DMS114 treated with DMSO at 0.1 percent for 48 hours (cell line): ENCODE data around the gene FAM186B.

ENCODE experiments used
- DNase-seq: peaks from one replicate; lab custom pipeline; 2025; ENCODE audit not compliant: unreplicated experiment; lab: John Stamatoyannopoulos, UW

Gene FAM186B

GRCh38 chr12:49568442-49569162 is 36.8 kb downstream of the FAM186B start:
- no peak for DNase-seq

- peak; percentile 84 for DNase-seq
Measured at GRCh38 chr12:49567611-49568441, 37.6 kb downstream of the FAM186B start, which contains the start of gene MCRS1. Gene MCRS1 (minus strand): TSS chr12:49568142. CDS start chr12:49566731, 1,411 bp downstream.

GRCh38 chr12:49567302-49567610 is 38.2 kb downstream of the FAM186B start:
- DNase-seq = no peak

GRCh38 chr12:49566361-49566760 is 39.1 kb downstream of the FAM186B start:
- DNase-seq = no peak

GRCh38 chr12:49565406-49566265 is 39.8 kb downstream of the FAM186B start:
- no peak for DNase-seq

GRCh38 chr12:49564686-49565405 is 40.6 kb downstream of the FAM186B start:
- no peak for DNase-seq

- no peak for DNase-seq
Measured at GRCh38 chr12:49563951-49564685, 41.3 kb downstream of the FAM186B start.

GRCh38 chr12:49562831-49563230 is 42.6 kb downstream of the FAM186B start:
- DNase-seq = no peak

GRCh38 chr12:49562233-49562632 is 43.2 kb downstream of the FAM186B start:
- no peak for DNase-seq

GRCh38 chr12:49560695-49561094 is 44.7 kb downstream of the FAM186B start:
- no peak for DNase-seq

- no peak for DNase-seq
Measured at GRCh38 chr12:49559011-49559675, 46.3 kb downstream of the FAM186B start.

GRCh38 chr12:49558526-49558925 is 46.9 kb downstream of the FAM186B start:
- DNase-seq = no peak

GRCh38 chr12:49557917-49558215 is 47.6 kb downstream of the FAM186B start:
- no peak for DNase-seq

GRCh38 chr12:49557187-49557916 is 48.1 kb downstream of the FAM186B start:
- no peak for DNase-seq

GRCh38 chr12:49556391-49557186 is 48.9 kb downstream of the FAM186B start:
- DNase-seq = no peak

GRCh38 chr12:49555631-49556390 is 49.6 kb downstream of the FAM186B start:
- no peak for DNase-seq

- DNase-seq = no peak
Measured at GRCh38 chr12:49554266-49554665, 51.2 kb downstream of the FAM186B start.
